Fibroblast of upper back skin (primary cell): ENCODE data around the gene SYCE3.
A peak's percentile ranks its signal among the peaks of the same experiment; 100 is the strongest.
"Not testable (repeated sequence)": the region's sequence is repeated elsewhere in the genome, so short reads cannot be mapped to it uniquely, and the experiment has no call there.

Experiments
- DNase-seq: peaks from one replicate; pipeline ENCODE4 v3.0.0-alpha.2; 2013

Gene SYCE3

DNA sequence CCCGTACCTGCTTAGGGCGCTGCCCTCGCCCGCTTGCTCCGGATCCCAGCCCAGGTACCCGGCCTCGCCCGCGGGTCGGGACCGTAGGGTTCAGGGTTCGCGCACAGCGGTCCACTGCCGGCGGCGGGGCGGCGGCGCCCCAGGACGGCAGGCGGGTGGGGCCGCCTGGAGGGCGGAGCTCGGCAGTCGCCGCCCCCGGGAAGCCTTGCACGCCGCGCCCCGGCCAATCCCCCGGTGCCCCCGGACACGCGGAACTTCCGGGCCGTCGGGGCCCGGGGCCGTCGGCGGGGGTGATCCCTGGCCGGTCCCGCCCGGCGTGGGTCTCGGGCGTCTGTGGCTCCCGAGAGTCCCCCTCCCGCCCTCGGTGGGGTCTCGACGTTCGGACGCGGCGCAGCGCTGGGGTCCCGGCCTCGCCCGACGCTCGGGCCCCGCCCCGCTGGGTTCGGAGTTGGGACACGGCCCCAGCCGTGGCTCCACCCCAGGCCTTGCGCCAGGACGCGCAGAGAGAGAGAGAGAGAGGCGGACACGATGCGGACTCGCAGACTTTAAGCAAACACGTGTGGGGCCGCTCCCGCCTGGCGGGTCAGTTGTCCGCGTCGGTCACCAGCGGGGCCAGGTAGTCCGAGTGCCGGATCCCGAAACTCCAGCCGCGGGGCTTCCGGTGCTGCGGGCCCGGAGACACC lies 32.7 kb downstream of the SYCE3 start, which contains the start of gene TYMP:
Gene TYMP, minus strand, starts transcription at position 116 of the 683 bp plus-strand sequence. CDS start 303 bp downstream, outside the sequence.
- DNase-seq: peak; percentile 58

DNA sequence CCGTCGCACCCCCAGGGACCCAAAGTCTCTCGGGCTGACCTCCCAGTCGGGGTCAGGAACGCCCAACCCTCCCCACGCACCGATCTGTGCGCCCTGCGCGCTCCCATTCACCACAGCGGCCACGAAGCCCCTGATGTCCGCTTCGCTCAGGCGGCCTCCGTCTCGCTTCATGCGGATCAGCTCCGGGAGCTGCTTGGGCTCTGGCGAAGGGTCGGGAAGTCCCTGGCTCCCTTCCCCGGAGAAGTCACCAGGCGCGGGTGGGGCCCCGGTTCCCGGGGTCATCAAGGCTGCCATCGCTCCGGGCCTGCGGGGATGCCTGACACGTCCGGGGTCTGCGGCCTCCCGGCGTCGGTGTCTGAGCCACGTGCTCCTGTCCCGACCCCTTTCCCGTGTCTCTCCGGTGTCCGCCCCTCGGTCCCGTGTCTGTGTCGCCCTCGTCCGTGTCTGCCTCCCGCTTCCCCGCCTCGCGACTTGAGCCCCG lies 33.3 kb downstream of the SYCE3 start:
- no peak for DNase-seq

DNA sequence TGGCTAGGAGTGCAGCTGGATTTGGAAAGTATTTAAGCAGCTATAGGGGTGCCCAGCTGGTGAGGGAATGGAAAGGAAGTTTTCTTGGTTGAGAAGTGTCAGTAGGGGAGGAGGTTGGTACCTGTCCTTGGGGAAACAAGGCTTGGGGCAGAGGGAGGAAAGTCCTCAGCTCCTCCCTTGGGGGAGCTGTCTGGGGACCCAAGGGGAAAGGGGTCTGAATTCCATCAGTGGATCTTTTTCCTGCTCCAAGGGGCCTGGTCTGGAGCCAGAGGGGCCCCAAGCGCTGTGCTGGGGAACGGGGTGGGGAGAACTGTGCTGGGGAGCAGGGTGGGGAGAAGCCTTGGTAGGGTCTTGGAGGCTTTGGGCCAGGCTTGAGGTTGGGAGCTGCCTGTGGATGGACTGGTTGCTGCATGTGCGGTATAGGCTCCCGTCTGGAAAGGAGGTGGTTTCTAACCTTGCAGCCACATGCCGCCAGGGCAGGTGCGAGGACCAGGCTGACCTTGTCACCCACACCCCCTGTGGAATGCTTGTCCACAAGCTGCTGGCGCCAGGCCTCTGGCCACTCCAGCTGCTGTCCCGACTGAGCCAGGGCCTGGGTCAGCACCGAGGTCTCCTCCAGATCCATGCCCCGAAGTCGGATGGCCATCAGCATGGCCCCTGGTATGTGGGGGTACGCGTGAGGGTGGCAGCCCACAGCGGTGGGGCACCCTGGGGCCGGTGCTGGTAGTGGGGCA lies 33.9 kb downstream of the SYCE3 start:
- DNase-seq: no peak

DNA sequence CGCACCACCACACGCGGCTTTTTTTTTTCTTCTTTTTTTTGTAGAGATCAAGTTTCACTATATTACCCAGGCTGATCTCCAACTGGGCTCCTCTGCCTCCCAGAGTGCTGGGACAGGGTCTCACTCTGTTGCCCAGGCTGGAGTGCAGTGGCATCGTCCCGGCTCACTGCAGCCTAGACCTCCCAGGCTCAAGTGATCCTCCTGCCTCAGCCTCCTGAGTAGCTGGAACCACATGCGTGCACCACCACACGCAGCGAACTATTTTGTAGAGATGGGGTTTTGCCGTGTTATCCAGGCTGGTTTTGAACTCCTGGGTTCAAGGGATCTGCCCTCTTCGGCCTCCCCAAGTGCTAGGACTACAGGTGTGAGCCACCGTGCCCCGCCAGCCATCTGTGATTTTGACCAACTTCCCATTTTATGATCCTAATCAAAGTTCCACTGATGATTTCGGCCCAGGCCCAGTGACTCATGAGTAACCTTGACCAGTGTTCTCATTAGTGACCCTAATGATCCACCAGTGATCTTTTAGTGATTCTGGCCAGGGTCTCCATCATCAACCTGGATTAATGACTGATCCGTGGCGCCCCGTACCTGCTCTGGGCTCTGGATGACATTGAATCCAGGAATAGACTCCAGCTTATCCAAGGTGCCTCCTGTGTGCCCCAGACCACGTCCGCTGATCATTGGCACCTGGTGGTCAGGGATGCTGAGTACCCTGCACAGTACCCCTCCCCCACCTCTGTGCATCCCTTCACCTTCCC lies 34.6 kb downstream of the SYCE3 start:
- DNase-seq: no peak

DNA sequence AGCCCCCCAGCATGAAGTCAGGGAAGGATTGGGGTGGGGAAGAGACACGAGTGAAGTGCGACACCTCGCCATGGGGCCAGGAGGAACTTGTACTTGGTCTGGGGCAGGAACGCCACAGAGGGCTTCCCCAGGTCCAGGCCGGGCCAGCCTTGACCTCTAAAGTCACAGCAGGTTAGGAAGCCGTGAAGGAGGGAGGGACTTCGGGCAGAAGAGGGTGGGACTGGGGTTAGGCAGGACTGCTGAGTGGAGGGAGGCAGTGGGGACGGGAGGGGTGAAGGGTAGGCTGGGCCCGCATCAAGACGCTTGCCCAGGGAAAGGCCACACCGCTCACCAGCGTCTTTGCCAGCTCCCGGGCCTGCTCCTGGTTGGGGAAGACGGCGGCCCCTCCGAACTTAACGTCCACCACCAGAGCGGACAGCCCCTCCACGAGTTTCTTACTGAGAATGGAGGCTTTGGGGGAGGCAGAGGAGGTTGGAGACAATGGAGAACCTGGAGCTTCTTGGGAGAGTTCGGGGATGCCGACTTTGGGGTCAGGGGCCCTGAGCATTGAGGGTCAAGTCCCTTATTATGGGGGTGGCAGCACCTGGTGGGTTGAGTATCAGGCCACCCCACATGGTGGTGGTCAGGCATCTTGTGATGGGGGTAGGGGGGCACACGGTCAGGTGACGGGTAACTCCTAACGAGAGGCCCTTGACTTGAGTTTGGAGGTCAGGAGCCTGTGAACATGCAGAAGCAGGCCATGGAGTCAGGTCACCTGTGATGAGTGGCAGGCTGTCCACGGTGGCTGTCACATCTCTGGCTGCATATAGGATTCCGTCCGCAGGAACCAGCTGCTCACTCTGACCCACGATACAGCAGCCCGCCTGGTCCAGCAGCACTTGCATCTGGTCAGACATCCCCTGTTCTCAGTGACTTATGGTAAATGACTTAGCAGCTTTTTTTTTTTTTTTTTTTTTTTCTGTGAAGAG lies 35.6 kb downstream of the SYCE3 start:
- no peak for DNase-seq

DNA sequence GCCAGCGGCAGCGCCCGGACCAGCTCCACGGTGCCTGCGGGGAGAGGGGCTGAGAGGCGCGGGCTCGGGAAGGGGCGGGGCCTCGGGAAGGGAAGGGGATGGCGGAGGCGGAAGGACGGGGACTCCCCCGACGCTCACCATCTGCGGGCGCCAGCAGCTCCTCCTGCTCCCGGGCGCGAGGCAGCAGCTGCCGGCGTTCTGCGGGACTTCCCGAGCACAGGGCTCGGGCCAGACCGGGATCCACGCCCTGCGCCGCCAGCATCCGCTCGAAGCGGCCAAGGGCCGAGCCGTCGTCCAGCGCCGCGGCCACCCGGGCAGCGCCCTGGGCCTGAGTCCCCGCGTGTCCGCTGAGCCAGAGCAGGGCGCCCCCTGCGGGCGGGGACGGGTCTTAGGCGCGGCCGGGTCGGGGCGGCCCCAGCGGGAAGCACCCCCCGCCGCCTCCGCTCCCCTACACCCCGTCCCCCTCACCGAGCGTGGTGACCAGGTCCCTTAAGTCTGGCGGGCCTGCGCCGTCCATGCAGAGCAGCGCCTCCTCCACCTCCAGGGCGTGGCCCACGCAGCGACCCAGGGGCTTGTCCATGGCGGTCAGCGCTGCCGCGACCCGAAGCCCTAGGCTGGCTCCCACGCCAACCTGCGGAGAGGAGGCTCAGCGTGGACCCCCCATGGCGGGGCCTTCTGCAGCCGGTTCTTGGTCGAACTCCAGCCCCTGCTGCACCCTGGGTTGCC lies 36.4 kb downstream of the SYCE3 start:
- peak; percentile 72 for DNase-seq

DNA sequence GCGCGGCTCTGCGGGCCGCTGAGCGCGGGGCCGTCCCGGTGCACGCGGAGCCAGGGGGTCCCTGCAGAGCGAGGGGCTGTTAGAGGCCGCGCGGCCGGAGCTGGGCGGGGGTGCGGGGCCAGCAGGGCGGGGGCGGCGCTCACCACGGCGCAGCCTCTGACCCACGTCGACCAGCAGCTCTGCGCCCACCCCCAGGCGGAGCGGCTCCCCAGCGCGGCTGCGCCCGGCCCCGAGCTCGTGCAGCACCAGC lies 36.9 kb downstream of the SYCE3 start:
- DNase-seq: no peak

DNA sequence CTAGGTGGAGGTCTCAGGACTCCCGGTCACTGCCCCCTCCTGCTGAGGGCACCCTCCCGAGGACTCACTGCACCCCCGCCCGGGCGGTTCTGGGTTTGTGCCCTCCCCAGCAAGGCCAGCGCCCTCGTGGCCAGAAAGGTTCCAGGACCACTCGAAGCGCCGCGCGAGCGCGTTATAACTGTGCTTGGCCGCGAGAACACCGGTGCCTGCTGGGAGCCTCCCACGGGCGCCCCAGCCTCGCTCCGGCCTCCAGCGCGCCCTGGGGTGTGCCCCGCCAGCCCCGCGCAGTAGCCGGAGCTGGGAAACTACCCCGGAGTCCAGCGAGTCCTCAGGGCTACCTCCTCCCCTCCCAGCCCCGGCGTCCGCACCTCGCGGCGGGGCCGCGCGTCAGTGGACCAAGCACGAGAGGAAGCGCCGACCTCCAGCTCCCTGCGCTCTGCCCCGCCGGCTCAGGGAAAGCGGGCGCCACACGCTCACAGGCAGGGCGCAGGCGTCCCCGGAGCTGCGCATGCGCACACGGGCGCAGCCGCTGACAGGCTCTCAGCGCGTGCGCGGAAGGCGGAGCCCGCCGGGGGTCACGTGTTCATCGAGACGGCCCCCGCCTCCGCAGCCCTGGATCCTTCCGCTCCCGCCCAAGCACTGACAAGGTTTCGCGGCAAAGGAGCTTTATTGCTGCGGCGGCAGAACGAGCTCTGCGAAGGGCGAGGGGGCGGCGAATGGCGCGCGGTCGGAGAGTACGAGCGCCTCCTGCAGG lies 37.4 kb downstream of the SYCE3 start, which contains the start of gene SCO2:
Gene SCO2, minus strand, starts transcription at position 495 of the 754 bp plus-strand sequence. CDS start 1,187 bp downstream, outside the sequence.
- peak; percentile 97 for DNase-seq

DNA sequence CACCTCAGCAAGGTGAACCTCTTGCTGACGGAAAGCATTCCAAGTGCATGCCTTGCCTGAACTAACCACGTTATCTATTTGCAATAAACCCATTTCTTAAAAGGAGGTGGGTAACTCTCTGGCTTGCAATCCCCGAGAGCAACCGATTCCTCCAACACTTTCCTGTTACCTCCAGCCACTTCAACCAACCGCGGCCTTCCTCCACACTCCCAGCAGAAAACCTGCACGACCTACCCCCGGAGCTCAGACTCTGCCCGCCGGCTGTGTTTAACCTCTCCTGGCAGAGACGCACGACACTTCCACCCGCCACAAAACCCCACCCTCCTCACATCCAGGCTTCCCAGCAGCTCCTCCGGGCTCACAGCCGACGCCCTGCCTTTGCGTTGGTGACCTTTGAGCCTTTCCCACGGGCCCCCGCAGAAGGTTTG lies 38.0 kb downstream of the SYCE3 start:
- DNase-seq: no peak

DNA sequence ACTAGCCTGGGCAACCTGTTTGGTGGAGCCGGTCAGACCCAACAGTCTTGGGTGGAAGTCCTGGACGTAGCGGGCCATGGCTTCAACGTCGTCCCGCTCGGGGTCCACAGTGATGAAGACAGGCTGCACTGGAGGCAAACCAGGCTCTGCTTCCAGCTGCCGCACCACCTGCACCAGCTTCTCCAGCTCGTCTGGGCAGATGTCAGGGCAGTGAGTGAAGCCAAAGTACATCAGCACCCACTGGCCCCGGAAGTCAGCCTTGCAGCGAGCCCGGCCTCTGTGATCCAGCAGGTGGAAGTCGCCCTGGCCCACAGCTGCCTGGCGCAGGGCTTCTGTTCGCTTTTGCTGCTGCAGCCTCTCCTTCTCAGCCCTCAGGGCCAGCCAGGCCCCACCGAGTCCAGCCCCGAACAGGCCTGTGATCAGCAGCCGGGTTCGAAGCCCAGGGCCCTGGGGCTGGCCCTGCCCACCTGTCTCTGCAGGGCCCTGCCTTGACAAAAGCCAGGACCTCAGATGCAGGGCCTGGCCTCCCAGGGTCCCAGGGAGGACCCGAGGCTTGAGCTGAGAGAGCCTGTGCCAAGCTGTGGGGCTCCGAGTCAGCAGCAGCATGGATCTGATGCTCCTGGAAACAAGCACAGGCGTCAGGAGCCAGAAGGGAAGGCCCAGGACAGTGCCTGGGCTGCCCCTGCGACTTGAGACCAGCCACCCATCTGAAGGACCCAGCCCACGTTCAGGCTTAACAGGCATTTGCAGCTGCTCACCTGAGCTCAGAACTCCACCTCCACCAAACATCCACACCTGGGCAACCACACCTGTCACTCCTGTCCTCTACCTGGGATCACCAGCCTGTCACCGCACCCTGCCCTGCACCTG lies 38.7 kb downstream of the SYCE3 start:
- DNase-seq: no peak

DNA sequence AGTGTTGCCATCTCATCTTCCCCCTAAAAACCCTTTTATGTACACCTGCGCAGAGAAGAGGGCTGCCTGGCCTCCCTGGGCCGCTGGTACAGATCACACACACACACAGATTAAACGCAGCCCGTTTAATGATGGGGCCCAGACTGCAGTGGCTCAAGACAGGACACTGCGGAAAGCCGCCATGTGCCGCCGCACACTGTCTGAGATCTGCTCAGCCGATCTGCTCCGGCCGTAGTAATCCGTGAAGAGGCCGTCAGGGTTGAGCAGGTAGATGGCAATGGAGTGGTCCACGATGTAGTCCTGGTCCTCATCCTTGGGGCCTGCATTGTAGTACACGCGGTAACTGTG lies 39.3 kb downstream of the SYCE3 start:
- no peak for DNase-seq

DNA sequence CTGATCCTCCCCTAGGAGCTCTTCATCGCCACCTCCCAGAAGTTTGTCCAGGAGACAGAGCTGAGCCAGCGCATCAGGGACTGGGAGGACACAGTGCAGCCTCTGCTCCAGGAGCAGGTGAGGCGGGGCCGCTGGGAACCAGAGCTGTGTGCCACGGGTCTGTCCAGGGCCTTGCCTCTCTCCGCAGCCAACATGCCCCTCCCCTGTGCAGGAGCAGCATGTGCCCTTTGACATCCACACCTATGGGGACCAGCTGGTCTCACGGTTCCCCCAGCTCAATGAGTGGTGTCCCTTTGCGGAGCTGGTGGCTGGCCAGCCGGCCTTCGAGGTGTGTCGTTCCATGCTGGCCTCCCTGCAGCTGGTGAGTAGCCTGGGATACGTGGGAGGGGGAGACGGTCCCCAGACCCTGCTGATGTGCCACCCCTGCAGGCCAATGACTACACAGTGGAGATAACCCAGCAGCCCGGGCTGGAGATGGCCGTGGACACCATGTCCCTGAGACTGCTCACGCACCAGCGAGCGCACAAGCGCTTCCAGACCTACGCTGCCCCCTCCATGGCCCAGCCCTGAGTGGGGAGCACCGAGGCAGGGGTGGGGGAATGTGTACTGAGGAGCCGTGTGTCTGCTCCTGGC lies 39.8 kb downstream of the SYCE3 start:
- DNase-seq: no peak

DNA sequence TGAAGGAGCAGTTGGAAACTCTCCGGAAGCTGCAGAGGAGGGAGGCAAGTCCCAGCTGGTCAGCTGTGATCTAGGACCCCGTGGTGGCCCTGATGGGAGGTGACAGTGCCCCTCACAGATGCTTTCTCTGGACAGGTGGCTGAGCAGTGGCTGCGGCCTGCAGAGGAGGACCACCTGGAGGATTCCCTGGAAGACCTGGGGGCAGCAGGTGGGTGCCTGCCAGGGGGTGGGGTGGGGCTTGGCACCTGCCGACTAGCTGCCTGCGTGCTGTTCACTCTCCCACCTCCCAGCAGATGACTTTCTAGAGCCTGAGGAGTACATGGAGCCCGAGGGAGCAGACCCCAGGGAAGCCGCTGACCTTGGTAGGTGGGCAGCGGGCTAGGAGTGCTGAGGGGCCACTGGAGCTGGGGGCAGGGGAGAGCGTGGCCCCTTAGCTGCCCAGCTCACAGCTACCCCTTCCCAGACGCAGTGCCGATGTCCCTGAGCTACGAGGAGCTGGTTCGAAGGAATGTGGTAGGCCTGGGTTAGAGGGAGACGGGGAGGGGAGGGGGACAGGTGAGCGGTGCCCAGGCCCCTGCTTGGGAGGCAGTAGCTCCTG lies 40.4 kb downstream of the SYCE3 start:
- no peak for DNase-seq

DNA sequence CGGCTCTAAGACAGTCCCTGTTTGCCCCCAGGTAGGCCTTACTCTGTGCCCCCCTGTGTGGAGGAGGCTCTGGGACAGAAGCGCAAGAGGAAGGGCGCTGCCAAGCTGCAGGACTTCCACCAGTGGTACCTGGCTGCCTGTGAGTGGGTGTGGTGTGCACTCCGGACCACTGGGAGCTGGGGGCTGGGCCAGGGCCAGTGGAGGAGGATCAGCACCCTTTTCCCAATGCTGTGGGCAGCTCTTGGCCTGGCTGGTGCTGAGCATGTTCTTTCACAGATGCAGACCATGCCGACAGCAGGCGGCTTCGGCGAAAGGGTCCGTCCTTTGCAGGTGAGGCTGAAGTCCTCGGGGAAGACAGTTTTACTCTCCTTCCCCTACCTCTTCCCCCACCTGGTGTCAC lies 41.0 kb downstream of the SYCE3 start:
- DNase-seq: no peak

DNA sequence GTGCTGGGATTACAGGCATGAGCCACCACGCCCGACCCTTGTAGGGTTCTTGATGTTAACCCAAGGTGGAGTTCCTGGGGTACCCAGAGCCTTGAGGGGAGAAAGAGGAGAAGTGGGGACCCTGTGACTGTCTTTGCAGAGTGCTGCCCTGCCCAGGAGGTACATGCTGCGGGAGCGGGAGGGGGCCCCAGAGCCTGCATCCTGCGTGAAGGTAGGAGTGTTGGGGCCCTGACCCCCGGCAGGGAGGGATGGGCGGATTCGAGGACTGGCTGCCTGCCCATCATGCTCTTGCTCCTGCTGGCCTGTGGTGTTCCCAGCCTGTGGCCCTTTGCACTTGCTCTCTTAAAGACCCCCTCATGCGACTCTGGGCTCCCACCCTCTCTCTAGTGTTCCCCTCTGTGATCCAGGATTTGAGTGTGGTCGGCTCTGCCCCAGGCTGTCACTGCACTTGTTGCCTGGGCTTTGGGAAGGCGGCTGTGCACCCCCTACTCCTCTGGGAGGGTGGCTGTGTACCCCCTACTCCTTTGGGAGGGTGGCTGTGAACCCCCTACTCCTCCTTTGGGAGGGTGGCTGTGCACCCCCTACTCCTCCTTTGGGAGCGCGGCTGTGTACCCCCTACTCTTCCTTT lies 41.8 kb downstream of the SYCE3 start:
- DNase-seq: no peak

DNA sequence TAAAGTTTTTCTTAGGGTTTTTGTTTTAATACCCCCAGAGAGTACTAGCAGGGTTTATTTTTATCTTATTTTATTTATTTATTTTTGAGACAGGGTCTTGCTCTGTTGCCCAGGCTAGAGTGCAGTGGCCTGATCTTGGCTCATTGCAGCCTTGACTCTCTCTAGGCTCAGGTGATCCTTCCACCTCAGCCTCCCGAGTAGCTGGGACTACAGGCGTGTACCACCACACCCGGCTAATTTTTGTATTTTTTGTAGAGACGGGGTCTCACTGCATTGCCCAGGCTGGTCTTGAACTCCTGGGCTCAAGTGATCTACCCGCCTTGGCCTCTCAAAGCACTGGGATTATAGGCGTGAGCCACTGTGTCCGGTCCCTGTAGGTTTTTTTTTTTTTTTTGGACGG lies 42.5 kb downstream of the SYCE3 start:
- DNase-seq: not testable (repeated sequence)

DNA sequence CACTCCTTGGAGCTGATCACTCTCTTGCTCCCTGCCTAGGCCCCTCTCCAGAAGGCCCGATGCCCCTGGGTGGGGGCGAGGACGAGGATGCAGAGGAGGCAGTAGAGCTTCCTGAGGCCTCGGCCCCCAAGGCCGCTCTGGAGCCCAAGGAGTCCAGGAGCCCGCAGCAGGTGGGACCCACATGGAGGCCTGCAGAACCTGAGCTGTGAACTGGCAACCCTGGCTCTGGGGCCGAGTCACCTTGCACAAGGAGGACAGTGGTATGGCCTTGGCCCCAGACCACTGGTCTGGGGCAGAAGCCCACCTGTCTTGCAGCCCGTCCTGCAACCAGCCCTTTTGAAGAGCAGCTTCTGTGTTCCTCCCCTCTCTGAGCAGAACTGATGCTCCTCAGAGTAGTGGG lies 43.6 kb downstream of the SYCE3 start:
- DNase-seq: no peak

DNA sequence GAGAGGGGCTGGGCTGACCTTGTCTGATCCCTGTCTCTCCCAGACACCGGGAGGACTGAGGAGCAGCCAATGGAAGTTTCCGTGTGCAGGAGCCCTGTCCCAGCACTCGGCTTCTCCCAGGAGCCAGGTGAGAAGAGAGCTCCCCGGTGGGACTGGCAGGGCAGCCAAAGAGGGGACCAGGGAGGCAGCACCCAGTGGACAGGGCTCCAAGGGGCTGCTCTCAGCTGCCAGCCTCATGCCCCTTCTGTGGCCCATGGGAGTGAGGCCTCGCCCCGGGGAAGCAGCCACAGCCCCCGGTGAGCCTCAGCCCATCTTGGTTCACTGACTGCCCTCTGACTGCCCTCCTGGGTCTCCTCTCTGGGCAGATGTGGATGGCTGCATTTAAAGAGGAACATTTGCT lies 44.1 kb downstream of the SYCE3 start:
- no peak for DNase-seq
